Ascending aorta (tissue), 2 donors: Measurements from ENCODE around the gene QKI. TPM values are rescaled to one million over a fixed set of nuclear protein-coding genes. Genes with fewer than 3 reads are reported as not detected.
"Not testable (repeated sequence)": the region's sequence is repeated elsewhere in the genome, so short reads cannot be mapped to it uniquely, and the experiment has no call there.

ENCODE experiments used
- DNase-seq, 2 donors: peaks; one replicate each; pipeline ENCODE4 v3.0.0-alpha.2; 2019; ENCODE audit warnings: low spot score in 2 of 2
- H3K27ac ChIP-seq, 2 donors: fragments of 200-600 bp; sonication (generic); one replicate each; pipeline ENCODE4 v1.5.1; 2016 to 2017; ENCODE audit warnings: mild to moderate bottlenecking in 1 of 2
- H3K27me3 ChIP-seq: fragments of 200-600 bp; sonication (generic); one replicate; pipeline ENCODE4 v1.5.1; 2017
- H3K36me3 ChIP-seq, 2 donors: fragments of 200-600 bp; sonication (generic); one replicate each; pipeline ENCODE4 v1.5.1; 2016
- H3K4me1 ChIP-seq, 2 donors: fragments of 200-600 bp; sonication (generic); one replicate each; pipeline ENCODE4 v1.5.1; 2016 to 2017; ENCODE audit warnings: mild to moderate bottlenecking in 1 of 2
- H3K4me3 ChIP-seq, 2 donors: fragments of 200-600 bp; sonication (generic); one replicate each; pipeline ENCODE4 v1.5.1; 2016 to 2017; ENCODE audit warnings: mild to moderate bottlenecking in 1 of 2
- H3K9me3 ChIP-seq, 2 donors: fragments of 200-600 bp; sonication (generic); one replicate each; pipeline ENCODE4 v1.5.1; 2016
- intact Hi-C: fragments of 100-400 bp; cut with DNase I; formaldehyde crosslinking; loops from one replicate; pipeline ENCODE4 v1.15.1; 2023
- total RNA-seq: library from RNA; depleted of rRNA; stranded (reverse); fragments of >200 nt; gene quantifications from one replicate; pipeline ENCODE4 v1.1.0, GENCODE V29; 2016
- TF ChIP-seq, protein P1 (sequence below), 3 experiments: fragments of 200-600 bp in 2 of 3; fragments of 450-650 bp in 1 of 3; sonication (generic) in 2 of 3; IDR thresholded peaks; one replicate each; pipeline ENCODE4 v1.5.1; 2016 to 2019; ENCODE audit warnings: antibody characterized with exemption in 3 of 3, mild to moderate bottlenecking in 1 of 3, moderate library complexity in 1 of 3

The QKI gene
- total RNA-seq, 1 donor from 2014 or later: 91.0 TPM

DNA sequence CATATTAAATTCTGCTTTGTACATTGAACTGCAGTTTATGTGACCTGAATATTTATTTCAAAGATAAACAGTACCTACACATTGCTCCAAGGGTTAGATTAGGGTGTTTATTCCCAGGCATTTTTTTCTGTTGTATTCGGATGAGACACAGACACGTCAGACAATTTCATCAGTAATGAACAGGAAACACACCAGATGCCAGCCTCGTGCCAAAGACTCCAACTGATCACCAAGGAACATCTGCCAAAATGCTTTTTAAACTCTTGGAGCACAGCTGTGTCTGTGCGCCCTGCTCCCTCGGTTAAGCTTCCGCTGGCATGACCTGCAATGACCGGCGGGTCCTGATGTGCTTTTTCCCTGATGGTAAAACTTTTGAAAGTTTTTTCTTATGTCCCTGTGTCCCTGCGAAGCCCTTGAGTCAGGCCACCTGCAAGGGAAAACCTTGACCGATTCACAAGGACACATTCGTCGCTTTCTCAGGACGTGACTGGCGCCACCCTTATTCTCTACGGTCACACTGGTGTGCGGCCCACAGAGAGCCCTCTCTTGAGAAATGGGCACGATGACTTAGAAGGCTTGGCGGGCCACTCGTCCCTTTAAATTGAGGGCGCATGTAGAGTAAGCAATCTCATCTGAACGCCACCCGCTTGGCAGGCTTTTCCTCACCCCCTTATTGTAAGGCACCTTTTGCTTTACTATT lies 173.9 kb downstream of the QKI start:
- peaks cover 0 to 11% of the 10 kb centered on the region in 2 donors for H3K9me3 ChIP-seq
- no peak overlapping the region for H3K4me3 ChIP-seq
- no peaks in the 10 kb centered on the region for H3K36me3 ChIP-seq
- H3K4me1 ChIP-seq: peaks cover 4 to 5% of the 10 kb centered on the region in 2 donors
- TF ChIP-seq, protein P1, sequence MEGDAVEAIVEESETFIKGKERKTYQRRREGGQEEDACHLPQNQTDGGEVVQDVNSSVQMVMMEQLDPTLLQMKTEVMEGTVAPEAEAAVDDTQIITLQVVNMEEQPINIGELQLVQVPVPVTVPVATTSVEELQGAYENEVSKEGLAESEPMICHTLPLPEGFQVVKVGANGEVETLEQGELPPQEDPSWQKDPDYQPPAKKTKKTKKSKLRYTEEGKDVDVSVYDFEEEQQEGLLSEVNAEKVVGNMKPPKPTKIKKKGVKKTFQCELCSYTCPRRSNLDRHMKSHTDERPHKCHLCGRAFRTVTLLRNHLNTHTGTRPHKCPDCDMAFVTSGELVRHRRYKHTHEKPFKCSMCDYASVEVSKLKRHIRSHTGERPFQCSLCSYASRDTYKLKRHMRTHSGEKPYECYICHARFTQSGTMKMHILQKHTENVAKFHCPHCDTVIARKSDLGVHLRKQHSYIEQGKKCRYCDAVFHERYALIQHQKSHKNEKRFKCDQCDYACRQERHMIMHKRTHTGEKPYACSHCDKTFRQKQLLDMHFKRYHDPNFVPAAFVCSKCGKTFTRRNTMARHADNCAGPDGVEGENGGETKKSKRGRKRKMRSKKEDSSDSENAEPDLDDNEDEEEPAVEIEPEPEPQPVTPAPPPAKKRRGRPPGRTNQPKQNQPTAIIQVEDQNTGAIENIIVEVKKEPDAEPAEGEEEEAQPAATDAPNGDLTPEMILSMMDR (IDR thresholded peaks at IDR 0.05): no peak
- intact Hi-C loops: loop anchor here (5.0 kb wide), 1 partner anchor 171 kb away; no protein-coding TSS in a partner anchor
- H3K27ac ChIP-seq: no peak overlapping the region
- no peaks in the 10 kb centered on the region for H3K27me3 ChIP-seq
- no peak for DNase-seq

DNA sequence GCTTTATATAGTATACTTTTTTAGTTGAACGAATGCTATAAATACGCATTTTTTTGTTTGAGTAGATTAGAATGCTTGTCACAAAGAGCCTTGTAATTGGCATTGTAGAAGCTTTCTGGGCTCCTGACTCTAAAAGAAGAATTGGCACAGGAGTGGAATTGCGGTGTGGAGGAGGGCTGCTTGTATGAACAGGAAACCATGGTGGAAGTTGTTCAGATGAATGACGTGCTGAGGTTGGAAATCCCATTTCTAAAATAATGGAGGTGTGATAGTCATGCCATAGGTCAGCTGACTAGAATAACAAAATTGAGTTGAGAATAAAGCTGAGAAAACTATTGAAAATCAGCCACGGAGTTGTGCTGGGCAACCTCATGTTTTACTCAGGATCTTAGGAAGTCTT lies 174.9 kb downstream of the QKI start:
- Histone ChIP-seq H3K4me1 (peaks cover 4 to 5% of the 10 kb centered on the region in 2 donors), H3K27me3 (no peaks in the 10 kb centered on the region), H3K36me3 (no peaks in the 10 kb centered on the region), H3K9me3 (peaks cover 0 to 13% of the 10 kb centered on the region in 2 donors), H3K27ac (no peak overlapping the region), H3K4me3 (no peak overlapping the region)
- DNase-seq: no peak
- TF ChIP-seq, protein P1 (IDR thresholded peaks at IDR 0.05): no peak
- intact Hi-C loops: loop anchor here (5.0 kb wide), 1 partner anchor 172 kb away; no protein-coding TSS in a partner anchor

DNA sequence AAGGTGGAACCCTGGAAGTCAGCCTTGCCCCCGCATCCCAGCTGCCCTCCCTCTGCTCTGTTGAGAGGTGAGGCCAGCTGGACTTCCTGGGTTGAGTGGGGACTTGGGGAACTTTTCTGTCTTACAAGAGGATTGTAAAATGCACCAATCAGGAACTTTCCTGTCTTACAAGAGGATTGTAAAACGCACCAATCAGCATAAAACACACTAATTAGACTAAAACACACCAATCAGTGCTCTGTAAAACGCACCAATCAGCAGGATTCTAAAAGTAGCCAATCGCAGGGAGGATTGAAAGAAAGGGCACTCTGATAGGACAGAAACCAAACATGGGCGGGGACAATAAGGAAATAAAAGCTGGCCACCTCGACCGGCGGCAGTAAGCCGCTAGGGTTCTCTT lies 175.6 kb downstream of the QKI start:
- H3K27me3 ChIP-seq, H3K36me3 ChIP-seq, H3K4me3 ChIP-seq, H3K4me1 ChIP-seq, DNase-seq, H3K27ac ChIP-seq, intact Hi-C loops: not testable (repeated sequence)
- peaks cover 0 to 13% of the 10 kb centered on the region in 2 donors for H3K9me3 ChIP-seq

DNA sequence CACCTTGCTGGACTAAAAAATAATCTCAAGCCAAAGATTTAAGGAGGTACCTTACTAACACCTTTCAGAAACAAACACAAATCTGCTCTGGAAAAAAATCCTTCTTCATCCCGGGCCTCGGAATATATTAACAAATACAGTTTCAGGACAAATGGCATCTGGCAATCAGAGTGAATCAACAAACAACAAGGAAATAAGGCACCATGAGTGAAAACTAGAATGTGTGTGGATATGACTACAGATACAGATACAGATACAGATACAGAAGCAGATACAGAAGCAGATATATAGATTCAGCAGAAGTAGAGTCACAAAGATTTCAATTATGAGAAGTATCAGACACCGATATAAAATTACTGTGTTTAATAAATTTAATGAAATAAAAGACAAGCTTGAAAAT lies 178.4 kb downstream of the QKI start:
- Histone ChIP-seq H3K9me3 (peaks cover 0 to 13% of the 10 kb centered on the region in 2 donors), H3K27me3 (no peaks in the 10 kb centered on the region), H3K4me1 (no peaks in the 10 kb centered on the region), H3K36me3 (no peaks in the 10 kb centered on the region), H3K27ac (no peak overlapping the region), H3K4me3 (no peak overlapping the region)
- TF ChIP-seq, protein P1 (IDR thresholded peaks at IDR 0.05): no peak
- DNase-seq: no peak
- intact Hi-C loops: no loop called here

DNA sequence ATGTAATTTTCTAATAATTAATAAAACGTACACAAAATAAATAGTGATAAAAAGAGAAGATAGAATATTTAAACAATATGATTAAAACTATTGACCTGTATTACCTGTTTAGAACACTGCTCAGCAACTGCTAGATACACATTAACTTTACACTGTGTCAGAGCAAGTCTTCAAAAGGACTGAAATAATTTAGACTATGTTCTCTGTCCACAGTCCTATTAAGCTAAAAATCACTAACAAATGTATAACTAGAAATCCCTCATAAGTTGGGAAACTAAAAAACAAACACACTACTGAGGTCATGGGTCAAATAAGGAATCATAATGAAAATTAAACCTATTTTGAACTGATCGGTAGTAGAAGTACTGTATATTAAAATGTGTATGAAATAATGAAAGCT lies 181.7 kb downstream of the QKI start:
- intact Hi-C loops: no loop called here

DNA sequence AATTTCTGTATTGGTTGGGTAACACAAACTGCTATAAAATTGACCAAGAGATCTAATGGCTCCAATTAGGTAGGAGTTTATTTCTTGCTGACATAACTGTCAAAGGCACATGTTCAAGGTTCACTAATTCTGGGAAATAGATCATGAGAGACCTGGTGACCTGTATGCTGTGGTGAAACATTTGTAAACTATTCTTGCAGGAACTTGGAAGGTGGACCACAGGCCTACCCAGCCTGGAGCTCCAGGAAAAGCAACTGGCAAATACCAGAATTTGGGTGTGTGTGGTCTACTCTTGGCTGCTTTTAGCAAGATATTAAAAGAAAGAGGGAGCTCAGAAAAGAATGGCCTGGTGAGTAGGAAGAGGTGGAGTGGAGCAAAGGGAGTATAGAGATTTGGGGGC lies 184.6 kb downstream of the QKI start:
- Histone ChIP-seq H3K4me1 (no peaks in the 10 kb centered on the region), H3K36me3 (no peaks in the 10 kb centered on the region), H3K9me3 (no peaks in the 10 kb centered on the region), H3K27me3 (no peaks in the 10 kb centered on the region), H3K27ac (no peak overlapping the region), H3K4me3 (no peak overlapping the region)
- intact Hi-C loops: no loop called here
- TF ChIP-seq, protein P1 (IDR thresholded peaks at IDR 0.05): no peak
- DNase-seq: no peak

More for the DNA sequence above, 181.7 kb downstream of the QKI start:
- no peaks in the 10 kb centered on the region for H3K4me1 ChIP-seq
- H3K4me3 ChIP-seq: no peak overlapping the region
- no peak overlapping the region for H3K27ac ChIP-seq
- H3K36me3 ChIP-seq: no peaks in the 10 kb centered on the region
- no peak for DNase-seq
- TF ChIP-seq, protein P1 (IDR thresholded peaks at IDR 0.05): no peak
- H3K9me3 ChIP-seq: peaks cover 0 to 13% of the 10 kb centered on the region in 2 donors
- no peaks in the 10 kb centered on the region for H3K27me3 ChIP-seq
